ENCODE data around the gene IKZF1. TPM values are rescaled to one million over a fixed set of nuclear protein-coding genes. Genes with fewer than 3 reads are reported as not detected.
A peak's percentile ranks its signal among the peaks of the same experiment; 100 is the strongest.

Gene IKZF1
- total RNA-seq, 6 donors from 2014 or later = 33.8 to 65.1 (median 49.8) TPM

DNA sequence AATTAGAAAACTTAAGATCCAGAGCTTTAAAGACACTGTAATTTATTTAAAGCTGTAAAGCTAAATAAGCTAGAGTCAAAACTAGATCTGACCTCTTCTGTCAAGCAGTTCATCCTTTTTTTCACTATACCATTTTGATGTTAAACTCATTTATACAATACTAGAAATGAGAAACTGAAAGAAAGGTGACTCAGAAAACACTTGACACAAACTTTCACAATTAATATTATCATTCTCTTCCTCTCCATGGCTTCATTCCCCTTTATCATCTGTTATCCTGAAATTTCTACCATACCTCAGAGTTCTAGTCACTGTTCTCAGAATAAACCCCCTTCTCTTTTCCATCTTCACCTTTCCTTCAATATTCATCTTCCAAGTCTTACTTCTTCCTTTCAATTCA is 144.3 kb downstream of the IKZF1 start:
- Histone ChIP-seq H3K27me3 (no peaks in the 10 kb centered on the region), H3K36me3 (peaks cover 0 to 24% (median 10%) of the 10 kb centered on the region in 4 donors), H3K4me3 (no peak overlapping the region), H3K4me1 (peaks cover 7 to 16% (median 12%) of the 10 kb centered on the region in 4 donors), H3K27ac (no peak overlapping the region), H3K9me3 (no peaks in the 10 kb centered on the region)
- no peak for ATAC-seq (ENCODE audit: low FRiP score in 2 of 2)
- TF ChIP-seq, protein P1, sequence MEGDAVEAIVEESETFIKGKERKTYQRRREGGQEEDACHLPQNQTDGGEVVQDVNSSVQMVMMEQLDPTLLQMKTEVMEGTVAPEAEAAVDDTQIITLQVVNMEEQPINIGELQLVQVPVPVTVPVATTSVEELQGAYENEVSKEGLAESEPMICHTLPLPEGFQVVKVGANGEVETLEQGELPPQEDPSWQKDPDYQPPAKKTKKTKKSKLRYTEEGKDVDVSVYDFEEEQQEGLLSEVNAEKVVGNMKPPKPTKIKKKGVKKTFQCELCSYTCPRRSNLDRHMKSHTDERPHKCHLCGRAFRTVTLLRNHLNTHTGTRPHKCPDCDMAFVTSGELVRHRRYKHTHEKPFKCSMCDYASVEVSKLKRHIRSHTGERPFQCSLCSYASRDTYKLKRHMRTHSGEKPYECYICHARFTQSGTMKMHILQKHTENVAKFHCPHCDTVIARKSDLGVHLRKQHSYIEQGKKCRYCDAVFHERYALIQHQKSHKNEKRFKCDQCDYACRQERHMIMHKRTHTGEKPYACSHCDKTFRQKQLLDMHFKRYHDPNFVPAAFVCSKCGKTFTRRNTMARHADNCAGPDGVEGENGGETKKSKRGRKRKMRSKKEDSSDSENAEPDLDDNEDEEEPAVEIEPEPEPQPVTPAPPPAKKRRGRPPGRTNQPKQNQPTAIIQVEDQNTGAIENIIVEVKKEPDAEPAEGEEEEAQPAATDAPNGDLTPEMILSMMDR (IDR thresholded peaks at IDR 0.05) = no peak
- TF ChIP-seq POLR2A (IDR thresholded peaks at IDR 0.05) = no peak
- no peak for TF ChIP-seq POLR2AphosphoS5 (IDR thresholded peaks at IDR 0.05)
- no peak for TF ChIP-seq EP300 (IDR thresholded peaks at IDR 0.05)
- DNase-seq = no peak

DNA sequence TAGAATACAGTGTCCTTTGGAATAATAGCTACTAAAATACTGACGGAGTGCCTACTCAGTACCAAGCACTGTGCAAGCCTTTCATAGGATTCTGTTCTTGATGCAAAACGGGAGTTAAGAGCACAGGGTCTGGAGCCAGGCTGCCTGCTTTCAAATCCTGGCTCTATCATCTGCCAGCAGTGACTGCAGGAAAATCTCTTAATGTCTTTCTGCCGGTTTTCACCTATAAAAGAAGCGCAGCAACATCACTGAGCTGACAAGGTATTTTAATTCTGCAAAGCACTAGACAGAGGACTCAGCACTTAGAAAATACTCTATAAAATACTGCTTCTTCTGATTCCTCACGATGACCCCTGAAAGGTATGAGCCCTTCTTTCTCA is 145.0 kb downstream of the IKZF1 start:
- WGBS, 2 donors = 8 to 12% methylated on average over 4 to 5 of the region's 5 CpGs

DNA sequence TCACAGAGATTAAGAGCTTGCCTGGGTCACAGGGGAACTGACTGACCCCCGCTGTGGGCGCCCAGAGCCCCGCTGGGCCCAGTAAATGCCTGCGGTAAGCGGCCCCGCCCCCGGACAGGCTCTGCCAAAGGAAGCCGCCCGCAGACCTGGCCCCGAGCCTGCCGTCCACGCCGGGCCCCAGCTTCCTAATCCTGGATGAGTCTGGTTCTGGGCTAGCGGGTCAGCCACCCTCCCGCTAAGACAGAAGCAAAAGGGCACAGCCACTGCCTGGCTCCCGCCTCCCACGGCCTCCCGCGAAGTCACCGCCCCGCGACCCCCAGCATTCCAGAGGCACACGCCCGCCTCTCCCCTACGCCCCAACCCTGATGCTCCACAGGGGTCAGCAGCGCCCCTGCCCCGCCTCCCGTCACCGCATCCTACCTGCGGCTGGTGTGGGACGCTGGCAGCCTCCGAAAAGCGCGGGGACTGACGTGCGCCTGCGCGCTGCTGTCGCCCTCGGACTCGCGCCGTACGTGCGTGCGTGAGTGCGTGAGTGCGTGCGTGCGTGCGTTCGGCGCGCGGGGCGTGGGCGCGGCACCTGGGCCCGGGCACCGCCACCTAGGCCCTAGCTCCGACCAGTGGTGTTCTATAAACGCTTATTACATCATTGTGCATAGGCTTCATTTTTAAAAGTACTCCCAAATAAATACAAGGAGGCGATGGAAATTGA is 145.5 kb downstream of the IKZF1 start, which contains the start of gene FIGNL1:
TSS of gene FIGNL1 (minus strand) at position 470 of the 709 bp plus-strand sequence. CDS start 3,063 bp downstream, outside the sequence.
- peak; percentile 74 to 97 for DNase-seq
- peak in 1 of 2 donors; percentile 64 for TF ChIP-seq POLR2AphosphoS5 (IDR thresholded peaks at IDR 0.05)
- TF ChIP-seq, protein P1 (IDR thresholded peaks at IDR 0.05) = peak in 2 of 6 experiments; percentile 8 to 16
- no peak for TF ChIP-seq EP300 (IDR thresholded peaks at IDR 0.05)
- peak in 2 of 4 donors; percentile 36 to 77 for TF ChIP-seq POLR2A (IDR thresholded peaks at IDR 0.05)
- Histone ChIP-seq H3K4me3 (peak within 1 kb of the TSS; percentile 39 to 97 (median 76)), H3K36me3 (peaks cover 0 to 19% (median 10%) of the 10 kb centered on the region in 4 donors), H3K27ac (peak within 1 kb of the TSS; percentile 57 to 86 (median 72)), H3K9me3 (no peaks in the 10 kb centered on the region), H3K4me1 (peaks cover 7 to 16% (median 12%) of the 10 kb centered on the region in 4 donors), H3K27me3 (no peaks in the 10 kb centered on the region)
- peak; percentile 96 to 98 for ATAC-seq (ENCODE audit: low FRiP score in 2 of 2)
- 0 to 2% methylated on average over 12 to 29 of the region's 63 CpGs for WGBS, 2 donors

More for the DNA sequence above, 145.0 kb downstream of the IKZF1 start:
- H3K27me3 ChIP-seq = no peaks in the 10 kb centered on the region
- no peaks in the 10 kb centered on the region for H3K9me3 ChIP-seq
- no peak for DNase-seq
- H3K4me1 ChIP-seq = peaks cover 7 to 16% (median 12%) of the 10 kb centered on the region in 4 donors
- H3K36me3 ChIP-seq = peaks cover 0 to 19% (median 10%) of the 10 kb centered on the region in 4 donors
- peak overlapping the region; percentile 57 to 86 (median 72) for H3K27ac ChIP-seq
- peak overlapping the region; percentile 39 to 97 (median 76) for H3K4me3 ChIP-seq
- TF ChIP-seq POLR2AphosphoS5 (IDR thresholded peaks at IDR 0.05) (no peak), EP300 (IDR thresholded peaks at IDR 0.05) (no peak), POLR2A (IDR thresholded peaks at IDR 0.05) (no peak)
- TF ChIP-seq, protein P1 (IDR thresholded peaks at IDR 0.05) = no peak
- no peak for ATAC-seq (ENCODE audit: low FRiP score in 2 of 2)

DNA sequence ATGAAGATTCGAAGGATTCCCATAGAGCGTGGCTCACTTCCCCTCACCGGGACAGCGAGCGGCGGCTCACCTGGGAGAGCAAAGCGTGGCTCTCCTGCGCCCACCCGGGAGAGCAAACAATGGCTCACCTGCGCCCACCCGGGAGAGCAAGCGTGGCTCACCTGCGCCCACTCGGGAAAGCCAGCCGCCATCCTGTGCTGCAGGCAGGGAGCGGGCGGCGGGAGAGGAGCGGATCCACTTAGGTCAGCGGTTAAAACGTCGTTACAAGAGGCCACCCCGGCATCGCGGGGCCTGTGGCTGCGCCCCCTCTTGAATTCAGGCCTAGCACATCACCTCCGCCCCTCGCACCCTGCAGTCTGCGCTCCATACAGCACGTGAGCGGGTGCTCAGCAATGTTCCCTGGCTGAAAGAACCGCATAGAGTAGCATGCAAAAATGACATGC is 146.1 kb downstream of the IKZF1 start:
- Histone ChIP-seq H3K27ac (peak overlapping the region; percentile 57 to 86 (median 72)), H3K4me3 (peak overlapping the region; percentile 39 to 97 (median 76)), H3K9me3 (no peaks in the 10 kb centered on the region), H3K27me3 (no peaks in the 10 kb centered on the region), H3K4me1 (peaks cover 7 to 16% (median 12%) of the 10 kb centered on the region in 4 donors), H3K36me3 (peaks cover 0 to 14% (median 9%) of the 10 kb centered on the region in 4 donors)
- ATAC-seq (ENCODE audit: low FRiP score in 2 of 2) (peak; percentile 16 to 38), DNase-seq (peak in 1 of 2 donors; percentile 84)
- 13 to 15% methylated on average over 14 to 32 of the region's 32 CpGs for WGBS, 2 donors
- TF ChIP-seq, protein P1 (IDR thresholded peaks at IDR 0.05) = no peak
- TF ChIP-seq EP300 (IDR thresholded peaks at IDR 0.05) = no peak
- no peak for TF ChIP-seq POLR2AphosphoS5 (IDR thresholded peaks at IDR 0.05)
- TF ChIP-seq POLR2A (IDR thresholded peaks at IDR 0.05) = no peak

Small RNAs within 50 kb of the gene (small RNA-seq; reads per million reads assigned to genes)
- 0 reads per million in 4 donors for gene RNU6-1091P

Other genes starting within 250 kb of the IKZF1 start
- under 1 TPM in 1 of 6 donors, not detected in 5; 0.23 TPM for gene ZPBP, start 211.5 kb upstream of the IKZF1 start, total RNA-seq
- 10 to 100 TPM in 2 of 6 donors, 1 to 10 TPM in 4; 1.9 to 14.7 (median 8.0) TPM for gene FIGNL1, start 145.6 kb downstream of the IKZF1 start, total RNA-seq